HUDEP-2 (cell line): Measurements from ENCODE around the gene ARHGAP32.
"Not testable (repeated sequence)": the region's sequence is repeated elsewhere in the genome, so short reads cannot be mapped to it uniquely, and the experiment has no call there.

Experiments
- DNase-seq, 76 experiments: peaks; one replicate each; lab custom pipeline; 2025; ENCODE audit not compliant: unreplicated experiment in 76 of 76; lab: John Stamatoyannopoulos, UW

ARHGAP32 gene

DNA sequence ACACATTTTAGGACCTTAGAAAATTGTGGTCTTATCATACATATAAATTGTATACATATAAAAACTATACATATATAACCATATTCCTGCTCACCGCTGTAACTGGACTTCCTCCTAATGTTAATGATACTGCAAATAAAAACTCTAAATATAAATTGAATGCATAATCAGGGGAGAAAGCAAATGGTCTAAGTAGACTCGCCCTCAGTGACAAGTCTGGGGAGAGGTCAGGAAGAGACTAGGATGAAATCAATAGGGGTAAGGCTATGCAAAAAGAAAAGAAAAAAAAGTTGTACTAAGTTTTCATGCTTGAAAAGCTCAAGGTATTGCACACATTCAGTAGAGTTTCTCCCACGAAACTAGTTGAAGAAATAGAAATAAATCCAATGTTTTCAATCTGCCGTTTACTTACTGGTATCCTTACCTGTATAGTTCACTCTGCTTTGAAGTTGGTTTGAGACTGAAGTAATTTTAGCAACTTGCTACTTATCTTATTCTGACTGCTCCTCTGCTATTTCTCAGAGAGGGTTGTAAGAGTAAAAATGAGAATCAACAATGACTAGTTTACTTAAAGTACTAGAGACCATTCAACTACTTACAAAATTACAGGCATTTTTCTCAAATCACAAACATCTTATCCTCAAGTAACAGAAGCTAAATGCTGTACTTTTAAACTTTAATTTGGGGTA lies 12.2 kb upstream of the ARHGAP32 start:
- no peak for DNase-seq

DNA sequence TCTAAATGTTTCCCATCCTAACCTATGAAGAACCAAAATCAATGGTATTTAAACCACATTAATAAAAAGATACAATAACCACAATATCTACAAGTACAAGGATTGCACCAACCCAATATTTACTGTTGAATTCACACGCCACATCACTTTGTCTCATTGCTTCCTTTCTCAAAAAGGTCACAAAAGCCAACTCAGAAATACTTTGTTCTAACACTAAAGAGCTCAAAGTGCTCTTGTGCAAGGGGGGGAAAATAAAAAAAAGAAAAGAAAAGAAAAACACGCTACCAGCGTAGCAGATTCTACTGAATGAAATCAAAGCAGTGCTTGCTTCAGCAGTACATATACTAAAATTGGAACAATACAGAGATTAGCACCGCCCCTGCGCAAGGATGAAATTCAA lies 10.5 kb upstream of the ARHGAP32 start:
- DNase-seq, result no peak

GRCh38 chr11:129195682-129196081 lies 3.6 kb upstream of the ARHGAP32 start:
- DNase-seq, result no peak

DNA sequence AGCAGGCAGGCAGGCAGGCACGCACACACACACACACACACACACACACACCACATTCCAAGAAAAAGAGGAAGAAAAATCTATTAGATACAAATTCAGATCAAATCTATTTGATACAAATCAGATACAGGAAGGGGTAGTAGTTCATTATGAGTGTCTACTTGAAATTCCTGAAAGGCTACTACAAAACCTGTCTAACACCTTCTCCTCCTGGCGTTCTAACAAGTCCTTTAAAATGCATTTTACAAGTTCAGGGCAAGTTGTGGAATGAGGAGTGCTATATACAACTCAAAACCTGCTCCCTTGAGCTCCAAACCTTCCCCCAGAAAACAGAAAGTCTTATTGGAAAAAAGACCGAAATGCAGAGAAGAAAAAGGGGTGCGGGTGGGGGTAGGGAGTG lies 476 bp downstream of the ARHGAP32 start:
- no peak for DNase-seq

GRCh38 chr11:129190087-129190486 lies 2.0 kb downstream of the ARHGAP32 start:
- DNase-seq, result no peak

- DNase-seq, result no peak
Measured at GRCh38 chr11:129189646-129190045, 2.5 kb downstream of the ARHGAP32 start.

DNA sequence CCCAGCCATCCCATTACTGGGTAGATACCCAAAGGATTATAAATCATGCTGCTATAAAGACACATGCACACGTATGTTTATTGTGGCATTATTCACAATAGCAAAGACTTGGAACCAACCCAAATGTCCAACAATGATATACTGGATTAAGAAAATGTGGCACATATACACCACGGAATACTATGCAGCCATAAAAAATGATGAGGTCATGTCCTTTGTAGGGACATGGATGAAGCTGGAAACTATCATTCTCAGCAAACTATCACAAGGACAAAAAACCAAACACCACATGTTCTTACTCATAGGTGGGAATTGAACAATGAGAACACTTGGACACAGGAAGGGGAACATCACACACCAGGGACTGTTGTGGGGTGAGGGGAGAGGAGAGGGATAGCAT lies 7.0 kb downstream of the ARHGAP32 start:
- DNase-seq, result not testable (repeated sequence)

DNA sequence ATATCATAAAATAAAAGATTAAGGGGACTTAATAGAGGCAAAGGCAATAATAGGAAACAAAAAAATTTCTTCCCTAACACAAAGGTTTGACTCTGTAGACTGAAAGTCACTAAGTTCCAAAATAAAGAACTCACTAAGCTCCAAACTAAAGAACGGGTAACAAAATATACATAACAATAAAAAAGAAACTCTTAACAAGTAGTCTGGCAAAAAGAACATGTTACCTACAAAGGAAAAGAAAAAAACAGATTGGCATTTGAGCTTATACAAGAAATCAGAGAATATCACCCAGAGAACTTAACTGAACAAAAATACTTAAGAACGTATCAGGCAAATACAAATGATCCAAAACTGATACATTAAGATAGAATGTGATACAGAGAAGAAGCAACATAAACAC lies 7.5 kb downstream of the ARHGAP32 start:
- DNase-seq, result no peak

GRCh38 chr11:129167315-129167714 lies 24.8 kb downstream of the ARHGAP32 start:
- DNase-seq, result no peak

DNA sequence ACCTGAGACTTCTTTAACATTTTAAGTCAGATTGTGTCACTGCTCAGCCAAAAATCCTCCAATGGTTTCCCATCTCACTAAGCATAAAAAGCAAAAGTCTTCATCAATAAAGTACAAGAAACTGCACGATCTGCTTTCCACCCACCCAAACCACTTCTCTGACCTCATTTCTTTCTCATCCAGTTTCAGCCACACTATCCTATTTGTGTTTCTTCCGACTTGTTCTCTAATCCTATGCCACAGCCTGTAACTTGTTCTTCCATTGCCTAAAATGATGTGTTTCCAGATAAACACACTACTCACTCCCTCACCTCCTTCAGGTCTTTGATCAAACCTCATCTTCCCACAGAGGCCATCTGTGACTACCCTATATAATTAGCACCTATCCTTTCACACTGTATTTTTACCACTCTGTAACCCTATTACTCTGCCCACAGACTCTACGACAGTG lies 28.4 kb downstream of the ARHGAP32 start:
- DNase-seq, result no peak

DNA sequence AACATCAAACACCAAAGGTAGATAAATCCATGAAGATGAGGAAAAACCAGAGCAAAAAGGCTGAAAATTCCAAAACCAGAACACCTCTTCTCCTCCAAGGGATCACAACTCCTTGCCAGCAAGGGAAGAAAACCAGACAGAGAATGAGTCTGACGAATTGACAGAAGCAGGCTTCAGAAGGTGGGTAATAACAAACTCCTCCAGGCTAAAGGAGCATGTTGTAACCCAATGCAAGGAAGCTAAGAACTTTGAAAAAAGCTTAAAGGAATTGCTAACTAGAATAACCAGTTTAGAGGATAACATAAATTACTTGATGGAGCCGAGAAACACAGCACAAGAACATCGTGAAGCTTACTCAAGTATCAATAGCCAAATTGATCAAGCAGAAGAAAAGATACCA lies 35.0 kb downstream of the ARHGAP32 start:
- not testable (repeated sequence) for DNase-seq

DNA sequence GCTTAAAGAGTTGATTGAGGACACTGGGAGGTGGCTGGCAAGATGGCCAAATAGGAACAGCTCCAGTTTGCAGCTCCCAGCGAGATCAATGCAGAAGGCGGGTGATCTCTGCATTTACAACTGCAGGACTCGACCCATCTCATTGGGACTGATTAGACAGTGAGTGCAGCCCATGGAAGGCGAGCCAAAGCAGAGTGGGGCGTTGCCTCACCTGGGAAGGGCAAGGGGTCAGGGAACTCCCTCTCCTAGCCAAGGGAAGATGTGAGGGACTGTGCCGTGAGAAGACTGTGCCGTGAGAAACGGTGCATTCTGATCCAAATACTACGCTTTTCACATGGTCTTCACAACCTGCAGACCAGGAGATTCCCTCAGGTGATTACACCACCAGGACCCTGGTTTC lies 36.4 kb downstream of the ARHGAP32 start:
- DNase-seq, result no peak

GRCh38 chr11:129148487-129148886 lies 43.6 kb downstream of the ARHGAP32 start:
- DNase-seq, result no peak

DNA sequence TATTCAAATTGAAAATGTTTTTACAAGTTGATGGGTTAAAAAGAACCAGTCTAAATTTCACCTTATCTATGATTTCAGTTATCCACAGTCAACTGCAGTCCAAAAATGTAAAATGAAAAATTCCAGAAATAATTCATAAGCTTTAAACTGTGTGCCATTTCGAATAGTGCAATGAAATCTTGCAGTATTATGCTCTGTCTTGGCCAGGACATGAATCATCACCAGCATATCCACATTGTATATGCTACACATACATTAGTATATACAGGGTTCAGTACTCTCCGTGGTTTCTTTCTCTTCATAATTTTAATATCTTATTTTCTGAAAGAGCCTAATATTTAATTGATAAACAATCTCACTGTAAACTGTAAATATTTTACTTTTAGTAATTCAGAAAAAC lies 45.9 kb downstream of the ARHGAP32 start:
- DNase-seq, result no peak

DNA sequence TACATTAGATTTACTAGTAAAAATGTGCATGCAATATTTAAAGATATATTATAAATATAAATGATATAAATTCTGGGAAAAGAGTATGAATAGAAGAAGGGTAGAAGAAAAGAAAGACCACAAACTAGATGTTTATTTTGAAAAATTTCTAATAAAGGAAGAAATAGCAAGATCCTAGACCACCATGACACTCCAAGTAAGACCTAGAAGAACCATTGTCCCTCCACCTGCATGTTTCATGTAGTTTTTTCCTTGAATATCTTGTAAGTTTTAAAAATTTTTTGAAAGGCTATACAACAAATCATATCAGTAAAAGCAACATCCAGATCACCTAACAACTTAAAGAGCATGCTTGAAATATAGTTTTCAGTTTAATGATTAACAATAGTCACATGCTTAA lies 46.8 kb downstream of the ARHGAP32 start:
- no peak for DNase-seq

DNA sequence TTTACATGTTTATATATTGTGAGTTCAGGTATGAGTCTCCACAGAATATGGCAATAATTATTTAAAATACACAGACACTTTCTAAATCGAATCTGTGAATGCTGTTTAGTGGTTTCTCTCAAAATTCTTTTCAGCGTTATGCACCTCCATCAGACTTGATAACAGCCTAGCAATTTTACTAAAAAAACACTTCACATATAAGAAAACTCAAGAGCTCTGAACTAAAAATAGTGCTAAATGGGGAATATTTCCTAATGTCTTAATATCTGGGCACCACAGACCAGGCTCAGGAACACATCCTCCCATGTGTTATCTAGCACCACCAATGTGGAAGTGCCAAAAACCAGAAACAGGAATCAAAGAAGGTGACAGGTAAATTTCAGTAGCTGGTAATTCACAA lies 47.9 kb downstream of the ARHGAP32 start:
- no peak for DNase-seq

GRCh38 chr11:129143335-129143734 lies 48.8 kb downstream of the ARHGAP32 start:
- DNase-seq, result peak in 1 of 76 experiments; percentile 0

GRCh38 chr11:129141748-129142523 lies 50.2 kb downstream of the ARHGAP32 start:
- no peak for DNase-seq

- no peak for DNase-seq
Measured at GRCh38 chr11:129131316-129131715, 60.8 kb downstream of the ARHGAP32 start.

DNA sequence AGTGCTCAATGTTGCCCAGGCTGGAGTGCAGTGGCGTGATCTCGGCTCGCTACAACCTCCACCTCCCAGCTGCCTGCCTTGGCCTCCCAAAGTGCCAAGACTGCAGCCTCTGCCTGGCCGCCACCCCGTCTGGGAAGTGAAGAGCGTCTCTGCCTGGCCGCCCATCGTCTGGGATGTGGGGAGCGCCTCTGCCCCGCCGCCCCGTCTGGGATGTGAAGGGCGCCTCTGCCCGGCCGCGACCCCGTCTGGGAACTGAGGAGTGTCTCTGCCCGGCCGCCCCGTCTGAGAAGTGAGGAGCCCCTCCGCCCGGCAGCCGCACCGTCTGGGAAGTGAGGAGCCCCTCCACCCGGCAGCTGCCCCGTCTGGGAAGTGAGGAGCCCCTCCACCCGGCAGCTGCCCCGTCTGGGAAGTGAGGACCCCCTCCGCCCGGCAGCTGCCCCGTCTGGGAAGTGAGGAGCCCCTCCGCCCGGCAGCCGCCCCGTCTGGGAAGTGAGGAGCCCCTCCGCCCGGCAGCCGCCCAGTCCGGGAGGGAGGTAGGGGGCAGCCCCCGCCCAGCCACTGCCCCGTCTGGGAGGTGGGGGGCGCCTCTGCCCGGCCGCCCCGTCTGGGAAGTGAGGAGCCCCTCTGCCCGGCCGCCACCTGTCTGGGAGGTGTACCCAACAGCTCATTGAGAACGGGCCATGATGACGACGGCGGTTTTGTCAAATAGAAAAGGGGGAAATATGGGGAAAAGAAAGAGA lies 63.1 kb downstream of the ARHGAP32 start:
- DNase-seq, result not testable (repeated sequence)

- DNase-seq, result no peak
Measured at GRCh38 chr11:129119036-129119435, 73.1 kb downstream of the ARHGAP32 start.
